COR-L47 (cell line): Measurements from ENCODE around the gene CRK.
A peak's percentile ranks its signal among the peaks of the same experiment; 100 is the strongest.

Experiments
- DNase-seq: peaks from one replicate; lab custom pipeline; 2025; lab: John Stamatoyannopoulos, UW

CRK gene

DNA sequence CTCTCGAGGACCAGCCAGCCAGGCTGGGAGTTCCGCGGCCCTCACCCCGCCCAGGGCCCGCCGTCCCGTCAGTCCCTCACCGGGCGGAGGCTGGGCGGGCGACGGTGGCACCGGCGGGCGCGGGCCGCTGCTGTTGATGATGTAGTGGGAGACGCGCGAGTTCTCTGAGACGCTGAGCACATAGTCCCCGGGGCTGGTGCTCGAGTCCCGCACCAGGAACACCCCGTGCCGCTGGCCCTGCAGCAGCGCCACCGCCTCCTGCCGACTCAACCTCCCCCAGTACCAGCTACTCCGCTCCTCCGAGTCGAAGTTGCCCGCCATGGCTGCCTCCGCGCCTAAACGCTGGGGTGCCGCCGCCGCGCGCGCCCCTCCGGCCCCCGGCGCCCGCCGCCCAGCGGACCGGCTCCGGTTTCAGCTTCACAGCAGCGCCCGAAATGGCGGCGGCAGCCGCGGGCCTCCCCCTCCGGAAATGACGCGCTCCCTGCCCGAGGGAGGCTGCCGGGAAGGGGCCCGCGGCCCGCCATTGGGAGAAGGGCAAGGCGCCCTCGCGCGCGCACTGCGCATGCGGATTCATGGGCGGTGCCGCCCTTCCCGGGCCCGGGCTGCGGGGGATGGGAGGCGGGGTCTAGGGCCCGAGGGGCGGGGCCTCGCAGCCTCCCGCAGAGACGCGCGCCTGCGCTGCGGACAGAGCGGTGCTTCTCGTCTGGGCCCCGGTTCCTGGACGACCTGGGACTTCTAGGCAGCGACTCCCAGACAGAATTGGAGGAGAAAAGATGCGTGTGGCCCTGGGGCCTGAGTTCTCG is at the start of gene CRK:
Gene CRK, minus strand, starts transcription at position 436 of the 803 bp plus-strand sequence. Its CDS starts 115 bp downstream, at position 321.
- DNase-seq, result peak; percentile 74

- no peak for DNase-seq
These were observed 49.6 kb upstream of the CRK start for GRCh38 chr17:1505586-1505985.

DNA sequence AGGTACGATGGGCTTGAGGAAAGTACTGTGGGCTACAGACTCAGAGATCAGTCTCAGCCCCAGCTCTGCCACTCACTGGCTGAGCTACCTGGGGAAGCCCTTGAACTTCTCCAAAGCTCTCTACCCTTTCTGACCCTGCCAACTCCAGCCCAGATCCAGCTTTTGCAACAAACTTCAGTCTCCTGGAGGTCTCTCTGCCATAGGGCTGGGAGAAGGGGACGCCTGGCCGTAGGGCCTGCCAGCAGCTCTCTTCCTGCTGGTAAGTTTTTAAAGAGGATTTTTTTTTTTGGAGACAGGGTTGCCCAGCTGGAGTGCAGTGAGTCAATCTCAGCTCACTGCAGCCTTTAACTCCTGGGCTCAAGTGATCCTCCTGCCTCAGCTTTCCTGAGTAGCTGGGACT is 48.8 kb upstream of the CRK start:
- no peak for DNase-seq

- DNase-seq, result no peak
These were observed 47.7 kb upstream of the CRK start for GRCh38 chr17:1503699-1504098.

DNA sequence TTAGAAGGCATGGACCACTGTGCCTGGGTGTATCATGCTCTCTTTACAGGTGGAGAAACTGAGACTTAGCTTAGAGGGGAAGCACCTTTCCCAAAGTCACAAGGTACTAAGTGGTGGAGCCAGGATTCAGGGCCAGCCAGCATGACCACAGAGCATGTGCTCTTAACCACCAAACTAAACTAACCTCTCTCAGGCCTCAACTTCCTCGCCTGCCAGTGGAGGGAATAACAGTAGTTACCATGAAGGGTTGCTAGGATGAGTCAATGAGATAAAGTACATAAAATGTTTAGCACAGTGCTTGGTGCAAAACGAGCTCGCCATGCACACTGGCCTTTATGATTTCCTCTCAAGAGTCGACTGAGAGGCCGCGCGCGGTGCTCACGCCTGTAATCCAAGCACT is 42.8 kb upstream of the CRK start:
- no peak for DNase-seq

DNA sequence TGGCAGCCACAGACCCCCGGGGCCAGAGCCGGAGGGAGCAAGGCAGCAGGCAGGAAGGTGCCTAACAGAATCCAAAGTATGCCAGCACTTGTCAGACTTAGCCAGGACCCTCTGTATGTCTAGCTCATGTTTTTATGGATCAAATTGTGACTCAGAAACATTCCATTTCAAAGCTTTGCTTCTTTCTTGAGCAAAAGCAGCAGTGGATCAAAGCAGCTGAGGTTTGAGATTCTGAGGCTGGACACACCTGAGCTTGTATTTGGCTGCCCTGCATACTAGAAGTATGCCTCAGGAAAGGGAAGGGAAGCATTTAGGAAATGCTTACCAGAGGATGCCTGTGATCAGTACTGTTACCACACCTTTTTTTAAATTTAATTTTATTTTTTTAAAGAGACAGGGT is 42.2 kb upstream of the CRK start:
- DNase-seq, result no peak

DNA sequence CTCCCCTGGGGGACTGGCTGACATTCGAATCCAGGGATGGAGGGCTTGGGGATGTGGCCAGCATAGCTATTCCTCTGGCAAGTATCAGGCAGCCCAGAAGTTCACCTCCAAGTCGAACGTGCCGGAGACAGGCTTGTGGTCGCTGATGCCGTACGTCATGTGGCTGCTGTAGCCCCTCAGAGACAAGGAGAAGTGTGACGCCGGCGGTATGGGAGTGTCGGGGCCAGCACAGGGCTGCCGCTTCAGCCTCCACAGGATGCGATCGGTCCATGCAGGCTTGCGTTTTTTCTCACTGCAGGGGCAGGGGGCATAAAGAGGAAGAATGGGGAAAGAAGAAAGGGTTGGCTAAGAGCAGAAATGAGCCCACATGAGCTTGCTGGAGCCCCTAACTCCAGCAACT is 41.8 kb upstream of the CRK start:
- DNase-seq, result no peak

- no peak for DNase-seq
These were observed 40.8 kb upstream of the CRK start for GRCh38 chr17:1496869-1497268.

- no peak for DNase-seq
These were observed 39.4 kb upstream of the CRK start for GRCh38 chr17:1495265-1495989.

GRCh38 chr17:1494736-1495253 is 38.8 kb upstream of the CRK start:
- no peak for DNase-seq

DNA sequence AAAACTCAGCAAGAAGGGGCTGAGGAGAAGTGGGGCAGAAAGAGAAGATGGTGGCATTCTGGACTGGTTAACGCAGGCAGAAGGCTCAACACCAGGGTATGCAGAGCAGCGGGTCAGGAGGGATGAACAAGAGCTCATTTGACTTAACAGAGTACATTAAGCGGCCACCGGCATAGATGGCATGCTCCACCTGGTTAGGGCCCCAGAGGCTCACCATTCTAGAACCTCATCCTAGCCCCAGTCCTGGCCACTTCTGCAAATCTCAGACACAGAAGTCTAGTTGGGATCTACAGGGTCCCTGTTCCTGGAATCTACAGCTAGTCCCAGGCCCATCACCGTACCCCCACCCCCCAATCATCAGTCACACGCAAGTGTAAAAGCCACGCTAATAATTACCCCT is 38.2 kb upstream of the CRK start:
- DNase-seq, result no peak

DNA sequence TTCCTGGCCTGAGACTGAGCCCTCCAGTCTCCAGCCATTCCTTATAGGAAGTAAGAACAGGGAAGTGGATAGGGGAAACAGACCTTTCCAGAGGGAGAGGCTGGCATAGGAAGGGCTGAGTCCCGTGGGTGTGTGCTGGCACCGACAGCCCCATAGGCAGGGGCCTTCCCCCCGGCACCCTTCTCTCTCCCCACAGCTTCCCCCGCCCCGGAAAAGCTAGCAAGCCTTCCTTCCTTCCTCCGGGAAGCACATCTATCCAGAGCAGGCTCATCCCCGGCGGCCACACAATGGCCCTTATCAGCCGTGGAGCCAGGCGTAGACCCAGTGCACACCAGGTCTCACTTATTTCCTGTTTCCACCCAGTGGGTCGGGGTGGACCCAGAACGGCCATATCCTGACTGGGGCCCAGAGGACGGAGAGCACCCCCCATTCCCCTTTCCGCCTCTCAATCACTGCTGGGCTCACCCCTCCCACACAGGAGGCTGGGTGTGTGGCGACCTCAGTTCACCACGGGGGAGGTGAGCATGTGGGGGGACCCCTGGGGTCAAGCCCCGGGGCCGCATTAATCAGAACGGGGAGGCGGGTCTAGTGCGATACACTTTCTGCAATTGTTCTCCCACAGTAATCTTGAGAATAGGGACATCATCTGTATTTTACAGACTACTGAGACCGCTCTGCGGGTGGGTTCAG is 37.4 kb upstream of the CRK start:
- DNase-seq, result no peak

DNA sequence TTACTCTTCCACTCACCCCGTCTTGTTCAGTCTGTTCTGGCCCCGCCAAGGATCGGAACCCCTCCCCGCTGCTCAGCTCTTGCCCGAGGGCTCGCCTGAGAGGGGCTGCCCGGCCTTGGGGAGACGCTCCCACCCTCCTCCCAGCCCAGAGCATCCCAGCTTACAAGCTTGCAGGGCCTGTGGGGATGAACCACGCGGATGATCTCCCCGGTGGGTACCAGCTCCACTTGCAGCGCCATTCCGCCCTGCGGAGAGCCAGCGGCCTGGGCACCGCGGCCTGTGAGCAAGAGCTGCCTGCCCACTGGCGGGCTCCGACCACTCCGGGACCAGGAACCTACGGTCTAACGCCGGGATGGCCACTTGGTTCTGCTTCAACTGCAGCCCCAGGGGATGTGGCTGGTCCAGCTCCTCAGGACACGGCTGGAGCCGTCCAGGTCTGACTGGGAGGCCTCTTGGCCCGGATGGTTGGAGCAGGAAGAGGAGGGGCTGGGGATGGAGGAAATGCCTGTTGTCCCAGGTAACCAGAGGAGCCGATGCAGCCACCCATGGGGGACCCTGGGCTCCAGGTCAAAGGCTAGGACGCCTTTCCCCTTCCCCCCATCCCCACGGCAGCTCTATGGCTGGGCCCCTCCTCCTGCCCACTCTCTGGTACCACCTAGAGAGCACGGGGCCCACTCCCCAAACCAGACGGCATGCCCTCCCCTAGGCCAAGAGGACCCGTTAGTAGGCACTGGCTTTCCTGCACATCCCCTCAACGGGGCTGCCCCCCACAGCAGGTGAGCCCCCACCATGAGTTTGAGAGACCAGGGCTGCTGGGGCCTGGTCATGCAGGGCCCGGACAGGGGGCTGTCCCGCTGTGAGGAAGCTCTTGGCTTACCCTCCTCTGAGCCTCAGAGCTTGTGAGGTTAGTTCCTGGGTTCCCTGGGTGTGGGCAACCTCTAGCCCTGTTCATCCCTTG is 36.5 kb upstream of the CRK start, which contains the start of gene MYO1C:
Gene MYO1C, minus strand, starts transcription at position 438 of the 958 bp plus-strand sequence. Its CDS starts 199 bp downstream, at position 239.
- no peak for DNase-seq

GRCh38 chr17:1491443-1492248 is 35.6 kb upstream of the CRK start:
- DNase-seq, result no peak

DNA sequence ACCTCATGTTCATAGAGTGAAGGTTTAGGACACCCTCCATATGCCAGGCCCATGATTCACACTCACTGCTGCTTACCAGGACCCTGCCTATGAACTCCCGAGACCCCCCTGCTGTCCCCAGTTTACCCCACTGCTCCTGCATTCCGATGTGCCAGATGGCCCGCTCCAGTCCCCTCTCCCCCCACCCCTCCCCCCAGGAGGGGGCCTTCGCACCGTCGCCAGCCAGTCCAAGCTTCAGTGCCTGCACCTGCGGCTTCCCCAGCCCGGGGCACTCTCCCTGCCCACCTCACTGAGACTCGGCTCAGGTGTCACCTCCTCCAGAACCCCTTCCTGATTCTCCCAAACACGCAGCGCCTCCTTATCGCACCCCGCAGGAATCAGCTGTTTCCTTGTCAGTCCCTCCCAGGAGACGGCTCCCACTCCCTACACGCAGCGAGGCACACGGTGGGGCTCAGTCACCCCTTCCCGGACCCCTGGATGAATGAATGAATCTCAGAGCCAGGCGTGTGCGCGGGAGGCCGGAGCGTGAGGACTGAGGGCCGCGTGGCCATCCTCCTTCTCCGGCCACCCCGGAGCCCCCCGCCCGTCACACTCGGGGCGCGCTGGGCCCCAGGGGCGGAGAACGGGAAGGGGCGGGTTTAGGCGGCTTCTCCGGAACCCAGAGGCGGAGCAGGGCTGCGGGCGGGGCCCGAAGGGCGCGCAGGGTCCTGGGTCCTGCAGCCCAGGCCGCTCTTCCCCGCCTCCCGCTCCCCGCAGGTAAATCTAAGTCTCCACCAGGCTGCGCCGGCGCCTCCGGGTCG is 34.8 kb upstream of the CRK start:
- no peak for DNase-seq

GRCh38 chr17:1488826-1489270 is 32.8 kb upstream of the CRK start:
- no peak for DNase-seq

DNA sequence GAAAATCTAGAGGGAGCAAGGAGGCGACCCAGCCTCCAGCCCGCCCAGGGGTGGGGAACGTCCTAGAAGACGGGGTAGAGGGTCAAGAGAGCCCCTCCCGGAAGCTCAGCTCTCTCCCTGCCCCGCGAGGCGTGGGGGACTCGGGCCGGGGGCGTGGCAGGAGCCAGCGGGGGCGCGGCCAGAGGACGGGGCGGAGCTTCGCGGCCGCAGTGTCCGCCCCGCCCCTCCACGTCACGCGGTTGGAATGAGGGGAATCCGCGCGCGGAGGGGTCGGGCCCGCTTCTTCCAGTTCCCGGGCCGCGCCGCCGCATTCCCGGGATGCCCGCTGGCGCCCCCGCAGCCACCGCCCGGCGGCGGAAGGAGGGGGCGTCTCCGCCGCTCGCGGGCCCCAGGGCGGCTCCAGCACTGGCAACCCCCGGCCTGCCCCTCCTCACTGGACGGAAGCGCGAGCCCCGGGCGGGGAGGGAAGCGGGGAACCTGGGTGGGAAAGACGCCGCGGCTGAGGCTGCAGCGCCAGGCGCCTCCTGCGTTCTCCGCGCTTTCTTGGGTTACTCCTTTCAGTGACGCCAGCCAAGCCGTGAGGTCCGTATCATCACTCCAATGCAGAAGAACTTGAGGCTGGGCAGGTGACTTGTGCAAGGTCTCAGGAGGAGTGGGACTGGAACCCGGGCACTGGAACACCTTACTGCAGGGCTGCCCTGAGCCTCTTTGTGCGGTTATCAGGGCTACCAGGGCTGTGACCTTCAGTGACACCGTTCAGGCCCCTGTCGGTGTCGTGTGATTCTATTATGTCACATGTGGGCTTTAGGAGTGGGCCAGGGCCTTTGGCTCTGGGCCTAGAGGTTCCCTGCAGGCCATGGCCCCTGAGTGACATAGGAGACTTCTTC is 32.1 kb upstream of the CRK start:
- DNase-seq, result no peak
